T-helper 2 cell treated with Interferon-gamma antibody and Interleukin-4, amounts not matched to agents 100 ng/mL and 5 ng/mL, for 36 hours (primary cell): ENCODE results near the gene HAUS3. TPM values are rescaled to one million over a fixed set of nuclear protein-coding genes. Genes with fewer than 3 reads are reported as not detected.
"Not testable (repeated sequence)": the region's sequence is repeated elsewhere in the genome, so short reads cannot be mapped to it uniquely, and the experiment has no call there.

Experiments
- intact Hi-C: fragments of 100-400 bp; cut with micrococcal nuclease; formaldehyde crosslinking; loops from one replicate; pipeline ENCODE4 v1.15.1; 2023
- total RNA-seq: library from RNA; stranded (reverse); gene quantifications from 2 replicates; pipeline ENCODE4 v1.2.3, GENCODE V29; 2022

HAUS3 gene
- total RNA-seq, 1 donor from 2014 or later, result 28.0 TPM

GRCh38 chr4:2275546-2276251 is 33.8 kb upstream of the HAUS3 start:
- intact Hi-C loops, result no loop called here

- intact Hi-C loops, result not testable (repeated sequence)
These were observed 33.1 kb upstream of the HAUS3 start for GRCh38 chr4:2275044-2275397.

DNA sequence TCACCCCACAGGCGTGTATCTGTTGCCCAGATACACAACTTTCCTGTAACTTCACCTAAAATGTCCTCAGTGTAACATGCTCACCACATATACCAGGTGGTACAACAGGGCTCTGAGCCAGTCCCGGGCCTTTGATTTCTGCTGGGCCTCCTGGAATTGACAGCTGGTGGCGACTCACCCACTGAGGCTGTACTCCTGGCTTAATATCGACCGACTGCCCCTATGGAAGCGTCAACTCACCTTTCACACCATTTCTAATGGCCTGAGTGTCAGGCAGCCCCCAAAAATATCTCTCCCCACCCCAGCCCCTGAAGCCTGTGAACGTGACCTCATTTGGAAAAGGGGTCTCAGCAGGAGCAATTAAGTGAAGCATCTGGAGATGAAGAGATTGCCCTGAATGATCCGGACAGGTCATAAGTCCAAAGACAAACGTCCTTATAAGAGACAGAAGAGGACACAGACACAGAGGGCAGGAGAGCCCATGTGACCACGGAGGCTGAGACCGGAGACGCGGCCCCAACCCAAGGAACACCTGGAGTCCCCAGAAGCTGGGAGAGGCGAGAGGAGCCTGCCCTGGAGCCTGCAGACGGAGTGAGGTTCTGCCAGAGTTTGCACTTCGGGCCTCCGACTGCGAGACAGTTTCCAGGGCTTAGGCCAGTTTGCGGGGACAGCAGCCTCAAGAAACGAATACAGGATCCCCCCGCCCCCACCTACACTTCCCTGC is 32.6 kb upstream of the HAUS3 start:
- intact Hi-C loops, result no loop called here

DNA sequence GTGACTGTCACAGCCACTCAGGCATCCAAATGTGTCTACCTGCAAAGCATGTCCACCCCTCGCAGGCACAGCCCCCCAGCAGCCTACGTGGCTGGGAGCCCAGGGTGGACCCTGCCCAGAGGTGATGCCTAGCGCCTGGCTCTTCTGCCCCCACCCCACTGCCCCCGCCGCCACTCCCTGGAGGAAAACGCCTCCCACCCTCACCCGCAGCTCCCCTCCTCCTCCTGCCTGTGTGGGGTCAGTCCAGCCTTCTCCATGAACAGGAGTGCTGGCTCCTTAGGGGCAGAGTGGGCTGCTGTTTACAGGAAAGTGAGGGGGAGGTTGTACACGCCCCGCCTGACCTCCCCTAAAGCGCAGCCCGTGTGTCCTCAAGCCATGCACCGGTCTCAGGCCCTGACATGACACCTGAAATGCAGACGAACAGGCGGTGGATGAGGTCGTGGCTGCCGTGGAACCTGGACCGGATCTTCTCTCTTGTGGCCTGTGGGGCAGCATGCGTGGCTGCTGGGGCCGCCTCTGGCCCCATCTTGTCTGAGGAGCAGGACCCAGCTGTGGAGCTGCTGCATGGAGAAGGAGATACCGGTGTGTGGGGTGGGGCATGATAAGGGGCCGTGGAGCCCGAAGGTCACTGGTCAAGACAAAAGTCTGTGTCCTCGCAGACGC is 31.9 kb upstream of the HAUS3 start:
- intact Hi-C loops, result no loop called here

- intact Hi-C loops, result no loop called here
These were observed 31.3 kb upstream of the HAUS3 start for GRCh38 chr4:2273221-2273620.

DNA sequence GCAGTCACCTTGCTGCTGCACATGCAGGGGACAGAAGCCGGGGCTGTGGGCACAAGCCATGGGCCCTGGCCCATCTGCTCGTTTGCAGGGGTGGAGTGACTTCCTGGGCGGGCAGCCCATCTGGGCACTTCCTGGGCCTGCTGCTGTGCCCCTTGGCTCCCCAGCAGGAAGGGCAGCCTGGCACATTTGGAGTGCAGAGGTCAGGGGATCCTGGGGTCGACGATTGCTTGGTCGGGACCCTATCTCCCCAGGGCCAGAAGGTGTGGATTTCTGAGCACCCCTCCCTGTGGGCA is 30.9 kb upstream of the HAUS3 start:
- intact Hi-C loops, result no loop called here

- intact Hi-C loops, result no loop called here
These were observed 30.3 kb upstream of the HAUS3 start for GRCh38 chr4:2272026-2272827.

DNA sequence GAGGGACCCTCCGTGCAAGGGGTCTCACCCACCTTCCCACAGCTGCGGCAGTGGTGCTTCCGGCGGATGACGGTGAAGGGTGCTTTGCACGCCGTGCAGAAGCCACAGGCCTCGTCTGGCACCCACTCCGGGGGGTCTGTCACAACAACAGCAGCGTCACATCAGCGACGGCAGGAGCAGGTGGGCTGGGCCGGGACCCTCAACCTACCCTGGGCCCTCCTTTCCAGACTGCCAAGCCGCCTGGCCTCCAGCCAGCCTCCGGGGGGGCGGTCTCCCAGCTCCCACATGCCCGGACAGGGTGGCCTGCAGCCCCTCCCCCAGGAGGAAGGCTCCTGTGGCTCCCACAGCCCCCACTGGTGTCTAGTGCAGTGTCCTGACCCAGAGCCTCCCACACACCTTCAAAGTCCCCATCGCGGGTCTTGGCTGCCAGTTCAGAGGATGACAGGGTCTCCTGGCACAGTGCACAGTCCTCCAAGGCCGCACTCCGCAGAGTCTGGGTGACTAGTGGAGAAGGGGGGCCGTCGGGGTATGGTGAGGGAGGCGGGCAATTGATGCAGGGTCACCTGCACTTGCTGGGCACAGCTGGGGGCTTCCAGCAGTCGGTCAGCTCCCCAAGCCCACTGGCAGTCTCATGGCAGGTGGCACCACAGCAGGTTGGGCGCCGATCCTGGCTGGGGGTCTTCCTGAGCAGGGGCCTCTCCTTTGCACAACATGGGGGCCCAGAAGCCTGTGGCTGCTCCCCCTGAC is 29.5 kb upstream of the HAUS3 start:
- intact Hi-C loops, result no loop called here

GRCh38 chr4:2270341-2271165 is 28.6 kb upstream of the HAUS3 start:
- intact Hi-C loops, result no loop called here

GRCh38 chr4:2269618-2270163 is 27.8 kb upstream of the HAUS3 start:
- intact Hi-C loops, result no loop called here

DNA sequence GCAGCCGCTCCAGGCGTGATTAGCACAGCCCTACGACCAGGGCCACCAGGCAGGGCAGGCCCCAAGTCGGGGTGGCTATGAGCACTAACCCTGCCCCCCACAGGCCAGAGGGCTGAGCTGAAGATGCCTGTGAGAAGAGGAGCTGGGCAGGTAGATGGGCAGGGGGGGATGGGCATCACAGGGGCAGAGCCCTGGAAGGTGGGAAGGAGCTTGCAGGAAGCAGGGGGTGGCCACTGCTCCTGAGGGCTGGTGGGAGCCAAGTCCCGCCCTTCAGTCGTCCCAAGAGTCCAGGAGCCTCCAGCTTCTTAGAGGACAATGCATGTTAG is 27.2 kb upstream of the HAUS3 start:
- intact Hi-C loops, result no loop called here

- intact Hi-C loops, result no loop called here
These were observed 26.7 kb upstream of the HAUS3 start for GRCh38 chr4:2268357-2269205.

GRCh38 chr4:2267841-2268240 is 25.9 kb upstream of the HAUS3 start:
- intact Hi-C loops, result no loop called here

- intact Hi-C loops, result no loop called here
These were observed 25.4 kb upstream of the HAUS3 start for GRCh38 chr4:2267320-2267811.

DNA sequence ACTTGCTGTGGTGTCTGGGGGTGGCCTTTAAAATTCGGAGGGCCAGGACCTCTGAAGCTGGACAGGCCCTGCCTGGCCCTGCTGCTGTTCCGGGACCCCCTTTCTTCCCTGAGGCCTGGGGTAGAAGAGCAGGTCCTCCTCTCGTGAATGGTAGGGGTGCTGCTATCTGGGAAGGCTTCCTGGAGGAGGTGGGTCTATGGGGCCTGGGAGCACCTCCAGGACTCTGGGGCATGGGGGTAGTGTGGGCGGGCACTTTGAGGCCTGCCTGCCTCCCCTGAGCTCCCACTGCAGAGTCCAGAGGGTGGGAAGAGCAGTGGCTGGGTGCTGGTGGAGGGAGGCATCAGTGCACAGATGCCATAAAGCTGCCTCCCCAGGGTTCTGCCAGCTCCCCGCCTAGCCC is 24.9 kb upstream of the HAUS3 start:
- intact Hi-C loops, result no loop called here

DNA sequence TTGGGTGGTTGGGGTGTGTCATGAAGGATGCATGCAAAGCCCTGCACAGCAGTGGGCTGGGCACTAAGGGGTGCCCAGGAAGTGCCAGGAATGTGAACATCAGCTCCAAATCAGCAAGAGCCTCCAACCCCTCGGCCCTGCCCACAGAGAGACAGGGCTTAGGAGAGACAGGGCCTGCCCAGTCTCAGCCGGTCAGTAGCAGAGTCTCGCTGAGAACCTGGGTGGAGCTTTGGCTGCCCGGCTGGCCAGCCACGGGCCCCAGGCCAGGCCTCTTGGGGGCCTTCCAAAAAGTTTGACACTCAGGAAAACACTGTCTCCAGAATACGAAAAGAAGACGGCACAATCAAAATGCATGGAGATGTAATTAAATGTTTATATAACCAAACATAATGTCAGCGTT is 24.3 kb upstream of the HAUS3 start:
- intact Hi-C loops, result no loop called here

GRCh38 chr4:2265113-2266110 is 23.5 kb upstream of the HAUS3 start:
- intact Hi-C loops, result no loop called here
